Measurements from ENCODE around the gene ECE2. TPM values are rescaled to one million over a fixed set of nuclear protein-coding genes. Genes with fewer than 3 reads are reported as not detected.

The ECE2 gene
- total and polyA plus RNA-seq, 8 donors: not detected

GRCh38 chr3:184230081-184230602 is 45.7 kb upstream of the ECE2 start:
- intact Hi-C loops (cut with DNase I): loop anchor here in 1 of 2 donors (10.0 kb wide), 1 partner anchor 85 kb away; no protein-coding TSS in a partner anchor
- no peak for TF ChIP-seq CTCF (IDR thresholded peaks at IDR 0.05)
- Histone ChIP-seq H3K36me3 (no peaks in the 10 kb centered on the region), H3K27ac (no peak overlapping the region), H3K9me3 (no peaks in the 10 kb centered on the region), H3K27me3 (peaks cover 46 to 99% of the 10 kb centered on the region in 2 donors), H3K4me3 (peak overlapping the region; percentile 27 to 40), H3K4me1 (peaks cover 12 to 23% of the 10 kb centered on the region in 2 donors)
- DNase-seq (peak in 1 of 4 donors; percentile 63), ATAC-seq (no peak)

- Histone ChIP-seq H3K4me1 (peaks cover 12 to 23% of the 10 kb centered on the region in 2 donors), H3K4me3 (peak overlapping the region in 1 of 2 donors; percentile 40), H3K27ac (no peak overlapping the region), H3K9me3 (no peaks in the 10 kb centered on the region), H3K27me3 (peaks cover 46 to 92% of the 10 kb centered on the region in 2 donors), H3K36me3 (no peaks in the 10 kb centered on the region)
- intact Hi-C loops (cut with DNase I): loop anchor here in 1 of 2 donors (10.0 kb wide), 1 partner anchor 86 kb away; no protein-coding TSS in a partner anchor
- ATAC-seq (peak; percentile 26), DNase-seq (peak in 1 of 4 donors; percentile 78)
- no peak for TF ChIP-seq CTCF (IDR thresholded peaks at IDR 0.05)
Observed at GRCh38 chr3:184230603-184231528, 45.0 kb upstream of the ECE2 start.

GRCh38 chr3:184231671-184232070 is 44.2 kb upstream of the ECE2 start:
- TF ChIP-seq CTCF (IDR thresholded peaks at IDR 0.05): no peak
- ATAC-seq (no peak), DNase-seq (no peak)
- Histone ChIP-seq H3K27me3 (peaks cover 46 to 89% of the 10 kb centered on the region in 2 donors), H3K36me3 (no peaks in the 10 kb centered on the region), H3K27ac (no peak overlapping the region), H3K4me3 (no peak overlapping the region), H3K4me1 (peaks cover 12 to 23% of the 10 kb centered on the region in 2 donors), H3K9me3 (no peaks in the 10 kb centered on the region)
- intact Hi-C loops (cut with DNase I): loop anchor here in 1 of 2 donors (10.0 kb wide), 1 partner anchor 87 kb away; no protein-coding TSS in a partner anchor

DNA sequence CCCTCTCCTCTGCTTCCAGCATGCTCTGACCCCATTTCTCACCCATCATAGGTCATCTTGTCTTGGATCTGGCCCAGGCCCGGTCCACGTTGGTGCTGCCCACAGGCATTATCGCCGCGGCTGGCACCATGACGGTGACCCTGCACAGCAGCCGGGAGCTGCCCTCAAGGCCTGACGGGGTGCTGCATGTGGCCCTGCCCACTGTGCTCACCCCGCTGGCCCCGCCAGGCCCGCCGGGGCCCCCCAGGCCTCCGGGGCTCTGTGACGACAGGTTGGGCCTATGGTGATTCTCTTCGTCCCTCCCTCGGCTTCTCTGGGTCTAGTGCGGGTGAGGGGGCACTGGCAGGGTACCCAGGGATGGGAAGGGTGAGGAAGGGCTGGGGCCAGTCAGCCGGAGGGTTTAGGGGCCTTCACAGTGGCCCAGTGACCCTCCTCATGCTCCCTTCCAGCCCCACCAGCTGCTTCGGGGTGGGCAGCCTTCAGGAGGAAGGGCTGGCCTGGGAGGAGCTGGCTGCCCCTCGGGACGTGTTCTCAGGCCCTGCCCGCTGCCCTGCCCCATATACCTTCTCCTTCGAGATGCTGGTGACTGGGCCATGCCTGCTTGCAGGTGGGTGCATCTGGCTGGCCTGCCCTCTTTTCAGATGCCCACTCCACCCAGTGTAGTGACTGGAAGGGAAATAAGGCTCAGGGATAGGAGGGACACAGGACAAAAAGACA is 42.5 kb upstream of the ECE2 start:
- ATAC-seq: no peak
- peaks cover 41 to 77% of the 10 kb centered on the region in 2 donors for H3K27me3 ChIP-seq
- no peak overlapping the region for H3K4me3 ChIP-seq

More for the DNA sequence above, 42.5 kb upstream of the ECE2 start:
- peak in 1 of 4 donors; percentile 60 for DNase-seq
- TF ChIP-seq CTCF (IDR thresholded peaks at IDR 0.05): no peak
- Histone ChIP-seq H3K4me1 (peaks cover 12 to 23% of the 10 kb centered on the region in 2 donors), H3K36me3 (no peaks in the 10 kb centered on the region), H3K9me3 (no peaks in the 10 kb centered on the region), H3K27ac (no peak overlapping the region)
- intact Hi-C loops (cut with DNase I): loop anchor here in 1 of 2 donors (10.0 kb wide), 1 partner anchor 88 kb away; no protein-coding TSS in a partner anchor

Data from left lung (tissue), 10 donors.